Right hindlimb (tissue), 1 donor: ENCODE data around the gene RETREG1.
"Not testable (repeated sequence)": the region's sequence is repeated elsewhere in the genome, so short reads cannot be mapped to it uniquely, and the experiment has no call there.

Source experiments
- DNase-seq: peaks from one replicate; pipeline ENCODE4 v3.0.0-alpha.2; 2018

RETREG1 gene

GRCh38 chr5:16550316-16550952 is 66.4 kb downstream of the RETREG1 start:
- no peak for DNase-seq

DNA sequence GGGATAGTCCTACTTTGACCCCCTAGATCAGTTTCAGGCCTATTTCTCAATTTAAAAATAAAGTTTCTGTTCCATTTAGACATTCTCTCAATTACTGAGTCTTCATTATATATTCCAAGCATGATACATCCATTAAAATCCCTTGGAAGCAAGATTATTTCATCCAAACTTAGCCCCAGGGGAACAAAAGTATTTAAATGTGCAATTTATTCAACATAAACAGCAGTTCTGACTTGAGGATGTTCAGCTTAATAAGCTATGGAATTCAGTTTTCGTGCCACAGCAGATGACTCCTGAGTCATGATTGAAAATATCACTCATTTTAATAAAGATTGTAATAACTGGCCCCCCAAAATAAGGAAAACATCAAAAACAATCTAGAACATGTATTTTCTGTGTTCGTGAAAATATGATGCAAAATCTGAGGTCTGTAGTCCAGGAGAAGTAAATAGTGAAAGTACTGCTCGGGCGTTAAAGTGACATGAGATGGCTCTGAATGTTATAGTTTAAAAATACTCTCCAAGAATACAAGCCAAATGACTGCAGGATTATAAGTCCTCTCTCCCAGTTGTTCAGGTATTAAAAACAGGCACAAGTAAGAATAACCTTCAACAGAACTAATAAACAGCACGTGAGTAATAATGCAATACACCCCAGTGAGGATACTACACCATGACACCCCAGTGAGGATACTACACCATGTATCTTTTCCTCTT is 67.1 kb downstream of the RETREG1 start:
- DNase-seq, result no peak

DNA sequence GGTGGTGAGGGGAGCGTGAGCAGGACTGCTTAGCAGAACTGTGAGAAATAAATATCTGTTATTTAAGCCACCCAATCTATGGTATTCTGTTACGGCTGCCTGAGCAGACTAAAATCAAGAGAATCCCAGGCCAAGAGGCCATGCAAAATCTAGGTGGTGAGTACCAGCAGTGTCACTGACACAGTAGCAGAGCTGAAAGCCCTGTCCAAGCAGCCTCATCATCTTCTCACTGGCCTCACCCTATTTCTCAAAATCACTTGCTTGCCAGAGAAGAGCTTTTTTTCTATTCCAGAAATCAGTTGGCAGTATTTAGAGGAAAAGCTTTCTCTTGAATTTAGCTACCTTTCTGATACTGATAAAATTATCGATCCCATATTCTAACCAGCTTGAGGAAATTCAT is 68.0 kb downstream of the RETREG1 start:
- no peak for DNase-seq

DNA sequence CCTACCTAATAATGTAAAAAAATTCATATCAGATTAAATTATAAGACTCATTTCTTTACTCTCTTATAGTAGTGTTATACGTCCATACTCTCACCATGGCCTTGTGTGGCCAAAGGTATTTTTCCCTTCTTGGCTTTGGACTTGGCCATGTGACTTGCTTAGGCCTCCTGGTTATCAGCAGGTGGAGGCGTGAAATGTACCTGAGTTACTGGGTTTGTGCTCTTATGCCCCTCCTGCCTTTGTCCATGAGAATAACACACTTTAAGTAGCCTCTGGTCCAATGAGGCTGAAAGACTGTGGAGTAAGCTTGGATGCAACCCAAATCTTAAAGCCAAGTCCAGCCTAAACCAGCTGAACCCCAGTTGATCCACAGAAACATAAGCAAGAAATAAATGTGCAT is 68.7 kb downstream of the RETREG1 start:
- DNase-seq, result no peak

- no peak for DNase-seq
Measured at GRCh38 chr5:16547200-16547842, 69.5 kb downstream of the RETREG1 start.

DNA sequence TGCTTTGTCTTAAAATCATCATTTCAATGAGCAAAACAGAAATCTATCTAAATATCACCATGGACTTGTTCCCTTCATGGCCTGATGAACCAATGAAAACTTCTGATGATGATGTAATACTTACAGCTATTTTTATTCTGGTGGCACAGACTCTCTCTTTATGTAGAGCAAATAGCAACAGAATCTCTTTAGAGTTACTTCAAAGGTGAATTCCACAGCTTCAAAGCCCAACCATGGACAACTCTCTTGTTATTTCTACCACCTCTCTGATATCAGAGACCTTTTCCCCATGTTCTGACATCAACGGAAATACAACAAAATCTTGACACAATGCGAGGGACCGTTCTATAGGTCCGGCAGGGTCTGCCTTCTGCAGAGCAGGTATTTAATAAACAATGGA is 70.1 kb downstream of the RETREG1 start:
- no peak for DNase-seq

GRCh38 chr5:16544607-16545374 is 72.0 kb downstream of the RETREG1 start:
- DNase-seq, result no peak

DNA sequence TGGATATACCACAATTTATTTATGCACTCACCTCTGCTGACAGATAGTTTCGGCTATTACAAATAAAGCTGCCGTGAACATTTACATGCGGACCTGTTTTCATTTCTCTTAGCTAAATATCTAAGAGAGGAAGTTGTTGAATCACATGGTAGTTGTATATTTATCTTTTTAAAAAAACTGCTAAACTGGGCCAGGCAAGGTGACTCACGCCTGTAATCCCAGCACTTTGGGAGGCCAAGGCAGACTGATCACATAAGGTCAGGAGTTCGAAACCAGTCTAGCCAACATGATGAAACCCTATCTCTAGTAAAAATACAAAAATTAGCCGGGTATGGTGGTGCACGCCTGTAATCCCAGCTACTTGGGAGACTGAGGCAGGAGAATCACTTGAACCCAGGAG is 73.6 kb downstream of the RETREG1 start:
- not testable (repeated sequence) for DNase-seq

DNA sequence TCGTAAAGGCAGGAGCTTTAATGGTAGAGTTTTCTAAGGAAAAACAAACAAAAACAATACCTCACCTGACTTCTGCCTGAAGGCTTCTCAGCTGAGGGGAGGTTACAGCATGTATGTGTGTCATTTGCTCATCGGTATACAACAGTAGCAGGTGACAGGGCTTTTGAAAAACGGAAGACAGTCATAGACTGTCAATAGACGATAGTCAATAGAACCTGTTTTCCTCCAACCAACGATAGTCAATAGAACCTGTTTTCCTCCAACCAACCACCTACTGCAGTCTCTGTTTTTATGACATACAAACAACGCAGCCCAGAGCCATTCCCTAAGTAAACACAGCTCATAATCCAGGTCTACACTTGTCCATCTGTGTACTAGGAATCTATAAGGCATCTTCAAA is 74.6 kb downstream of the RETREG1 start:
- no peak for DNase-seq

GRCh38 chr5:16541592-16541991 is 75.2 kb downstream of the RETREG1 start:
- not testable (repeated sequence) for DNase-seq

DNA sequence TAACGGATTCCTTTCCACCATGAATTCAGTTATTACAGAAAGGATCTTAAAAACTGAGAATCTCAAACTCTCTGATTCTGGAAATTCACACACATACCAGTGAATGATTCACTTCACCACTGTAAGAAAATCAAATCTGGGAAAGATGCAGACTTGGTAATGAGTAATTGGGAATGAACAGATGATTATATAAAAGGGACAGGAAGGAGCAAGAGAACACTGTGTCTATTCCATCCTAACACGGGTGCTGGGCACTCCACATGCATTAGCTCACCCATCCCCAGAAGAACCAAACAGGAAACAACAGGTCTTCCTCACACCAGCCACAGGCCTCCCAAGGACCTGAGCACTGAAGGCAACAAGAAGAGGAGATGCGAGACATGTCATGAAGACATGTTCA is 76.4 kb downstream of the RETREG1 start:
- DNase-seq, result no peak

- DNase-seq, result peak; percentile 57
Measured at GRCh38 chr5:16539169-16539666, 77.6 kb downstream of the RETREG1 start.

DNA sequence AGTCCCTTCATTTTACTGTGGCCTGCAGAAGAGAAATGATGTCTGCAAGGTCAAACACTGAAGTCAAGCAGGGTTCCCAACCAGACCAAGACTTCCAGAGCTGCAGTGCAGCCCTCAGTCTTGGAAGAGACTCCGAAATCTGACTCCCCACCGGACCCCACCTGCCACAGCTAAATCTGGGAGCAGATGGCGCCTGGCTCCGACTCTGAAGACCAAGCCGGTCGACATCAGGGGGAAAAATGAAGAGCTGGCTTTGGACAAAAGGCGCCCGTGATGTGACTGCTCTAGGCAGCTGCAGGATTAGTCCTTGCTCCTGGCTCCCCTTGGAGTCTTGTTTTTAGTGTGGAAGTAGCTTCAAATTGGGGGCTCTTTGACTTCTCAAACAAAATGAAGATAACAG is 78.8 kb downstream of the RETREG1 start:
- peak; percentile 81 for DNase-seq

- no peak for DNase-seq
Measured at GRCh38 chr5:16536818-16537217, 80.0 kb downstream of the RETREG1 start.

DNA sequence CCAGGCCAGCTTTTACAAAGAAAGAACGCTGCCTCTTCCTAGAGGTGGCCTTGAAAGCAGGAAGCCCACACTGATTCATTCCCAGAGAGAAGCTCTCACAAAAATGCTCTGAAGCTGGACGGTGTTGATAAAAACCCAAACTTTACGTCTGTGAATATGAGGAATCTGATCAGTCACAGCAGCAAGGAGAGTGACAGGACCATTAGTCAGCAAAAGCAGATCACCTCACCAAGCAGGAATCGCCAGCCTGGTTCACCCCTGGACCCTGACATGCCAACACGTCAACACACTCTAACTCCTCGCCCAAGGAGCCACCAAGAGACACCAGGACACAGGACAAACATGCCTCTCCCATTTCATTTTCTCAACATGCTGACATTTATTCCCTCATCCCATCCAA is 80.6 kb downstream of the RETREG1 start:
- no peak for DNase-seq

GRCh38 chr5:16534280-16534679 is 82.5 kb downstream of the RETREG1 start:
- DNase-seq, result no peak

DNA sequence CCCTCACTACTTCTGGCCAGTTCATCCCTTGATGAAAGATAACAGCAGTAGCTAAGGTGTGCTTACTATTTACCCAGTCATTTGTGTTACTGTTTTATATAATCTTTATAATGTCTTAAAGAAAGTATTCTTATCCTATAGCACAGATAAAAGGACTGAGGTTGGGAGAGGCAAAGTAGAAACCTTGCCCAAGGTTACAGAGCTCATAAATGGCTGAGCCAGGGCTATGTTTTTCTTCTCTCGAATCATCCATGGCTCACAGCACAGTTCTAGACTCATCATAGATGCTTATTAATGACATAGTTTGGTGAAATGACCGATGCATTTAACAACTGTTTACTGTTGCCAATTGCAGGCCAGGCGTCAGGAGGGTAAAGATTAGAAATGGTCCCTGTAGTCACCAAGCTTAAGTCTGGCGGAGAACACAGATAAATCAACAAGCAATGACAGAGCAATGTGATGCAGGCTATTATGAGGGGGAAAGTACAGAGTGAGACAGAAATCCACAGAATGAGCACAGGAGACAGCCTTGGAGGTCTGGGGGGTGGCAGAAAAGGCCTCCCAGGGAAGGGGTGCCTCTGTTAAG is 85.6 kb downstream of the RETREG1 start:
- DNase-seq, result no peak

- DNase-seq, result no peak
Measured at GRCh38 chr5:16529306-16529705, 87.5 kb downstream of the RETREG1 start.

DNA sequence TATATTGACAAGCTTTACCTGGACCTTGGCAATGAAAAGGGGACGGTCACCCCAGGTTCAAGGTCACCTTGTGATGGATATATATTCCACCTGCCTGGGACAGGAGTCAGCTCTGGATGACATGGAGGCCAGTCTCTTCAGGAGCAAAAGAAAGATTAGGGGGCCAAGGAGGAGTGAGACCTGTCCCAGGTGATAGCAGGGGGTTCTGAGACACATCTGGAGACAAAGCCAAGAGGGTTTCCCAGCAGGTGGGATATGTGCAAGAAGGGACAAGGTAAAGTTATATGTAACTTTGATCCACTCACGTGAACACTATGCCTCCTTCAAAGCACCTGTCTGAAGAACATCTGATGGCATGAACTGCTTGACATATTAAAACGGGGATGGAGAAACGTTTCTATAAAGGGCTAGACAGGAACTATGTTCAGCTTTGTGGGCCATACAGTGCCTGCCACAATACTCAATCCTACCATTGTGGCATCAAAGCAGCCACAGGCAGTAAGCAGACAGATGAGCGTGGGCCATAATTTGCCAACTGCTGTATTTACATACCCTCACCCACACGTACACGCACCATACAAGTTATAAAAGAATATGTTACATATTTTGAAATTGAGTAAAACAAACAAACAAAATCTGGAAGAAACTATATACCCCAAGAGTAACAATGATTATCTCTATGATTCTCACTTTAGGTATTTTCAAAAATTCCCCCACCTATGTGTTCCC is 88.3 kb downstream of the RETREG1 start:
- DNase-seq, result no peak

DNA sequence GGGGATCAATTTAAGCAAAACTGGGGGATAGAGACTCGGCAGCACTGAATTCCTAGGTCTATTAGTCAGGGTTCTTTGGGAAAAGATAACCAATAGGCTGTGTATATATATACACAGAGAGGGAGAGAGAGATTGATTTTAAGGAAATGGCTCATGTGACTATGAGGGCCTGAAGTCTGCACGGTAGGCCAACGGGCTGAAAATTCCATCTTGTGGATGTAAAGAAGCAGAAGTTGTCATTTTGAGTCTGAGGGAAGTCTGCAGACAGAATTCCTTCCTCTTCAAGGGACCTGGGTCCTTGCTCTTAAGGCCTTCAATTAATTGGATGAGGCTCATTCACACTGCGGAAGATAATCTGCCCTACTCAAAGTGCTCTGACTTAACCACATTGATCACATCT is 91.1 kb downstream of the RETREG1 start:
- no peak for DNase-seq

DNA sequence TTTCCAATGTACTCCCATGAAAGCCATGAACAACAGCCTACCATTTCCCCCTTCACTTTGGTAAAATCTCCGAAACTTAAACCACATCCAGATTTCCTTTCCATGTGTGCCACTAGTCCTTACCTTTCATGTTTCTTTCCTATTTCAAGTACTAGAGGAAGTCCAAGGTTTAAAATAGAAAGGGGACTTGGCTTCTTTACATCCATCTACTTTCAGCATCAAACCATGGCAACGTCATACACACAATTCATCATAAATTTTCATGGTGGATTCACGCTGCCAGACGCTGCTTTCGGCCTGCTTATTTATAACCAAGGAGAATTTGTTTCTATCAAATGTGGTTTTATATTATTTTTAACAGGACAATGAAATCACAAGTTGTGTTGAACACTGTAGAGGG is 92.5 kb downstream of the RETREG1 start:
- DNase-seq, result no peak
